IMR-90 (cell line): ENCODE measurements around the gene WBP2NL. TPM values are rescaled to one million over a fixed set of nuclear protein-coding genes. Genes with fewer than 3 reads are reported as not detected.
A peak's percentile ranks its signal among the peaks of the same experiment; 100 is the strongest.

Source experiments
- ATAC-seq: fragments of 200-7000 bp; cut with Tn5 transposase; 2 replicates; pipeline ENCODE4 v1.9.1; 2020; ENCODE audit warnings: low read depth, mild to moderate bottlenecking, moderate library complexity
- BruUV-seq: library from RNA; stranded (reverse); fragments of 400-500 nt; replicated peaks from 2 replicates; lab custom pipeline; 2021; lab: Mats Ljungman, UMichigan
- CTCF ChIA-PET: fragments of 300-600 bp; formaldehyde crosslinking; extraction: SDS; loops from one replicate; lab custom pipeline; 2021; ENCODE audit warnings: antibody characterized with exemption; lab: Yijun Ruan, JAX
- POLR2A ChIA-PET: fragments of 300-600 bp; sonication (Branson Sonifier 250); formaldehyde crosslinking; loops from one replicate; lab custom pipeline; 2022; ENCODE audit warnings: antibody characterized with exemption; ENCODE audit not compliant: unreplicated experiment; lab: Charles Lee
- DNase-seq: peaks from one replicate; pipeline ENCODE4 v3.0.0; 2013
- H2AFZ ChIP-seq: replicated peaks from 2 replicates; pipeline ENCODE3; 2013; ENCODE audit warnings: low read length, mild to moderate bottlenecking; ENCODE audit not compliant: poor library complexity
- H2AK5ac ChIP-seq: 2 replicates; pipeline ENCODE4 v1.6.1; 2013; ENCODE audit warnings: low read depth, low read length, inconsistent platforms
- H2AK9ac ChIP-seq: replicated peaks from 2 replicates; pipeline ENCODE3; 2013; ENCODE audit warnings: mild to moderate bottlenecking, low read depth, low read length, moderate library complexity; ENCODE audit not compliant: poor library complexity
- H2BK120ac ChIP-seq: 2 replicates; pipeline ENCODE4 v1.6.1; 2013; ENCODE audit warnings: low read depth, low read length, inconsistent platforms
- H2BK15ac ChIP-seq: 3 replicates; pipeline ENCODE4 v1.6.1; 2013; ENCODE audit warnings: low read depth, low read length, inconsistent platforms
- H2BK20ac ChIP-seq: 2 replicates; pipeline ENCODE4 v1.6.1; 2013; ENCODE audit warnings: low read depth, mild to moderate bottlenecking, inconsistent platforms, low read length, moderate library complexity
- H2BK5ac ChIP-seq: 2 replicates; pipeline ENCODE4 v1.6.1; 2013; ENCODE audit warnings: mild to moderate bottlenecking, low read depth, low read length, inconsistent platforms; ENCODE audit not compliant: poor library complexity, severe bottlenecking
- H3K14ac ChIP-seq: replicated peaks from 2 replicates; pipeline ENCODE4 v1.6.1; 2013; ENCODE audit warnings: low read depth, low read length, inconsistent platforms
- H3K18ac ChIP-seq: 2 replicates; pipeline ENCODE4 v1.6.1; 2013; ENCODE audit warnings: low read depth, low read length, control low read depth
- H3K23ac ChIP-seq: 2 replicates; pipeline ENCODE4 v1.6.1; 2013; ENCODE audit warnings: low read depth, low read length, inconsistent platforms
- H3K27ac ChIP-seq: 2 replicates; pipeline ENCODE4 v1.5.1; 2013; ENCODE audit warnings: mild to moderate bottlenecking, control low read depth, low read length; ENCODE audit not compliant: insufficient read depth
- H3K27me3 ChIP-seq: 2 replicates; pipeline ENCODE4 v1.6.1; 2013; ENCODE audit warnings: low read length; ENCODE audit not compliant: control insufficient read depth, insufficient read depth
- H3K36me3 ChIP-seq: 2 replicates; pipeline ENCODE4 v1.6.1; 2013; ENCODE audit warnings: low read length, mixed read lengths; ENCODE audit not compliant: control insufficient read depth, insufficient read depth
- H3K4ac ChIP-seq: 2 replicates; pipeline ENCODE4 v1.6.1; 2013; ENCODE audit warnings: low read depth, low read length, inconsistent platforms
- H3K4me1 ChIP-seq: 2 replicates; pipeline ENCODE4 v1.6.1; 2013; ENCODE audit warnings: low read length, mixed read lengths; ENCODE audit not compliant: control insufficient read depth, insufficient read depth
- H3K4me2 ChIP-seq: 2 replicates; pipeline ENCODE4 v1.6.1; 2013; ENCODE audit warnings: low read depth, mild to moderate bottlenecking, control low read depth, low read length, moderate library complexity
- H3K4me3 ChIP-seq: 2 replicates; pipeline ENCODE4 v1.5.1; 2013; ENCODE audit warnings: low read depth, mild to moderate bottlenecking, control low read depth, low read length, moderate library complexity; ENCODE audit not compliant: insufficient read depth
- H3K56ac ChIP-seq: 2 replicates; pipeline ENCODE4 v1.6.1; 2013; ENCODE audit warnings: low read length, inconsistent platforms; ENCODE audit not compliant: insufficient read depth; ENCODE audit errors: extremely low read depth
- H3K79me1 ChIP-seq, 2 experiments: 2 replicates each; pipeline ENCODE4 v1.6.1; 2013; ENCODE audit warnings: low read length in 2 of 2, inconsistent platforms in 1 of 2, low read depth in 1 of 2
- H3K9ac ChIP-seq: 2 replicates; pipeline ENCODE4 v1.6.1; 2013; ENCODE audit warnings: low read depth, low read length, control low read depth
- H3K9me1 ChIP-seq: 2 replicates; pipeline ENCODE4 v1.6.1; 2013; ENCODE audit warnings: low read length, inconsistent platforms; ENCODE audit not compliant: insufficient read depth
- H3K9me3 ChIP-seq: 2 replicates; pipeline ENCODE4 v1.6.1; 2013; ENCODE audit warnings: low read length; ENCODE audit not compliant: control insufficient read depth, insufficient read depth
- H4K20me1 ChIP-seq: 2 replicates; pipeline ENCODE4 v1.6.1; 2013; ENCODE audit warnings: low read length, inconsistent platforms; ENCODE audit not compliant: insufficient read depth
- H4K5ac ChIP-seq: 2 replicates; pipeline ENCODE4 v1.6.1; 2013; ENCODE audit warnings: mild to moderate bottlenecking, low read depth, low read length, control low read depth
- H4K8ac ChIP-seq, 2 experiments: 2 replicates each; pipeline ENCODE4 v1.6.1; 2013; ENCODE audit warnings: low read depth in 2 of 2, low read length in 2 of 2, control low read depth in 1 of 2, inconsistent platforms in 1 of 2
- H4K91ac ChIP-seq: 2 replicates; pipeline ENCODE4 v1.6.1; 2013; ENCODE audit warnings: low read depth, low read length, inconsistent platforms; ENCODE audit not compliant: insufficient read depth
- CEBPB ChIP-seq: IDR thresholded peaks from 2 replicates; pipeline ENCODE4 v1.6.1; 2012; ENCODE audit warnings: low read depth, low read length, improper control_type of control experiment
- CHD1 ChIP-seq: IDR thresholded peaks from 2 replicates; pipeline ENCODE4 v1.6.1; 2012; ENCODE audit warnings: low read depth, low read length, improper control_type of control experiment
- CTCF ChIP-seq: conservative IDR thresholded peaks from 2 replicates; pipeline ENCODE4 v1.5.1; 2012; ENCODE audit warnings: mild to moderate bottlenecking, low read depth, low read length, improper control_type of control experiment
- ELK1 ChIP-seq: fragments of 150-350 bp; IDR thresholded peaks from 2 replicates; pipeline ENCODE4 v1.6.1; 2016; ENCODE audit warnings: low read depth, mild to moderate bottlenecking, low read length, moderate library complexity, borderline replicate concordance
- MAZ ChIP-seq: IDR thresholded peaks from 2 replicates; pipeline ENCODE4 v1.6.1; 2012; ENCODE audit warnings: low read depth, mild to moderate bottlenecking, low read length, improper control_type of control experiment, moderate library complexity, borderline replicate concordance
- RAD21 ChIP-seq: IDR thresholded peaks from 2 replicates; pipeline ENCODE4 v1.6.1; 2012; ENCODE audit warnings: low read length, improper control_type of control experiment
- USF2 ChIP-seq: fragments of 150-350 bp; IDR thresholded peaks from 2 replicates; pipeline ENCODE4 v1.6.1; 2017; ENCODE audit warnings: mild to moderate bottlenecking, antibody characterized with exemption, low read length, low read depth
- WGBS, 2 experiments: methylation state at CpG; one replicate each; pipeline versions ENCODE4 v1.1.5 to v1.1.7; 2013; ENCODE audit warnings: missing lambda C conversion rate in 2 of 2; ENCODE audit not compliant: insufficient read length in 1 of 2; ENCODE audit errors: extremely low coverage in 2 of 2; 5-methylcytosine and 5-hydroxymethylcytosine counted together
- dilution Hi-C: fragments of 300-500 bp; cut with HindIII; formaldehyde crosslinking; loops from one replicate; pipeline ENCODE4 v1.14.3; 2018; ENCODE audit warnings: low sequenced_read_pairs; ENCODE audit not compliant: unreplicated experiment
- in situ Hi-C: fragments of 300-500 bp; cut with MboI; formaldehyde crosslinking; loops from 3 replicates; pipeline ENCODE4 v1.14.3; 2019; ENCODE audit warnings: low sequenced_read_pairs, inconsistent platforms, mixed read lengths
- intact Hi-C: fragments of 100-400 bp; cut with micrococcal nuclease; formaldehyde crosslinking; loops from 2 replicates; pipeline ENCODE4 v1.10.0; 2022
- polyA plus RNA-seq, 3 experiments: library from polyadenylated mRNA; depleted of rRNA; stranded (reverse); fragments of >200 nt; gene quantifications; 2 replicates each; pipeline ENCODE4 v1.2.3, GENCODE V29; 2012; ENCODE audit warnings: low replicate concordance in 1 of 3
- total RNA-seq: library from RNA; depleted of rRNA; stranded (reverse); fragments of >200 nt; gene quantifications from 2 replicates; pipeline ENCODE4 v1.2.3, GENCODE V29; 2012

Gene WBP2NL
- total and polyA plus RNA-seq, 2 of the 4 experiments (the other 2 are of a cell fraction): not detected

- H3K18ac ChIP-seq: no peak overlapping the region
- H2AFZ ChIP-seq: peak overlapping the region; percentile 80
- H3K79me1 ChIP-seq: no peaks in the 10 kb centered on the region
- H2AK5ac ChIP-seq: no peak overlapping the region
- H3K4me1 ChIP-seq: no peaks in the 10 kb centered on the region; the same call in 1 of the 2 replicates
- BruUV-seq: no TSS peak
- H3K36me3 ChIP-seq: no peaks in the 10 kb centered on the region
- no peak overlapping the region for H2BK5ac ChIP-seq
- WGBS, 2 experiments: 3% methylated on average over 23 of the region's 46 CpGs; no CpG with 5 or more reads in 1 of the 2 experiments
- H3K9me3 ChIP-seq: no peaks in the 10 kb centered on the region
- dilution Hi-C loops (no loop called here), intact Hi-C loops (no loop called here), in situ Hi-C loops (no loop called here)
- no peak for ATAC-seq
- H3K56ac ChIP-seq: no peak overlapping the region
- H2BK20ac ChIP-seq: no peak overlapping the region
- H2BK15ac ChIP-seq: no peak overlapping the region
- peak overlapping the region; percentile 52 for H3K4me2 ChIP-seq
- no peaks in the 10 kb centered on the region for H4K20me1 ChIP-seq
- DNase-seq: no peak
- H3K14ac ChIP-seq: no peak overlapping the region
- H4K5ac ChIP-seq: no peak overlapping the region
- no peak overlapping the region for H3K9ac ChIP-seq
- H4K8ac ChIP-seq: no peak overlapping the region
- TF ChIP-seq CTCF (no peak), ELK1 (no peak), CHD1 (no peak), USF2 (no peak), RAD21 (no peak), CEBPB (no peak), MAZ (no peak)
- no peaks in the 10 kb centered on the region for H3K9me1 ChIP-seq
- H3K27me3 ChIP-seq: peaks cover 60% of the 10 kb centered on the region
- H2AK9ac ChIP-seq: no peak overlapping the region
- peak overlapping the region; percentile 30 for H3K4me3 ChIP-seq
- no peak overlapping the region for H2BK120ac ChIP-seq
- ChIA-PET POLR2A (no interaction called here), CTCF (no interaction called here)
- H3K23ac ChIP-seq: no peak overlapping the region
- no peak overlapping the region for H3K27ac ChIP-seq
- no peak overlapping the region for H3K4ac ChIP-seq
- no peak overlapping the region for H4K91ac ChIP-seq
Observed at GRCh38 chr22:41976961-41977566, 21.5 kb upstream of the WBP2NL start.
